GM15510 (cell line): Measurements from ENCODE around the gene CCS.

ENCODE experiments used
- POLR2A ChIP-seq: IDR thresholded peaks from 3 replicates; pipeline ENCODE4 v1.6.1; 2011; ENCODE audit warnings: borderline replicate concordance; ENCODE audit not compliant: insufficient read length; ENCODE audit errors: extremely low read depth

Gene CCS

GRCh38 chr11:66632952-66633351 is 40.0 kb downstream of the CCS start:
- TF ChIP-seq POLR2A = no peak

GRCh38 chr11:66636411-66636810 is 43.4 kb downstream of the CCS start:
- no peak for TF ChIP-seq POLR2A

GRCh38 chr11:66637557-66638176 is 44.7 kb downstream of the CCS start:
- TF ChIP-seq POLR2A = no peak

GRCh38 chr11:66638177-66639065 is 45.4 kb downstream of the CCS start, which contains the start of gene RBM4:
TSS of gene RBM4 (plus strand) at chr11:66638703. CDS start at chr11:66639712, 1,009 bp downstream.
- peak; percentile 87 for TF ChIP-seq POLR2A

GRCh38 chr11:66639066-66639813 is 46.3 kb downstream of the CCS start:
- no peak for TF ChIP-seq POLR2A

GRCh38 chr11:66641834-66642233 is 48.8 kb downstream of the CCS start:
- TF ChIP-seq POLR2A = no peak

GRCh38 chr11:66643745-66644437 is 50.9 kb downstream of the CCS start:
- TF ChIP-seq POLR2A = no peak

GRCh38 chr11:66646828-66647227 is 53.8 kb downstream of the CCS start:
- TF ChIP-seq POLR2A = no peak

GRCh38 chr11:66649903-66650302 is 56.9 kb downstream of the CCS start:
- TF ChIP-seq POLR2A = no peak

GRCh38 chr11:66651016-66651415 is 58.0 kb downstream of the CCS start:
- no peak for TF ChIP-seq POLR2A

- no peak for TF ChIP-seq POLR2A
Measured at GRCh38 chr11:66652651-66653050, 59.7 kb downstream of the CCS start.

- no peak for TF ChIP-seq POLR2A
Measured at GRCh38 chr11:66653123-66653522, 60.1 kb downstream of the CCS start.
